Liver (tissue), 9 donors: ENCODE data around the gene LSM10. TPM values are rescaled to one million over a fixed set of nuclear protein-coding genes. Genes with fewer than 3 reads are reported as not detected.

Experiments
- DNase-seq: peaks from one replicate; pipeline ENCODE4 v3.0.0-alpha.2; 2017; ENCODE audit warnings: low spot score
- H3K27ac ChIP-seq, 2 donors: one replicate each; pipeline ENCODE4 v1.7.0; 2013; ENCODE audit warnings: inconsistent platforms in 2 of 2, low read length in 2 of 2, control low read depth in 1 of 2, low read depth in 1 of 2, mild to moderate bottlenecking in 1 of 2
- H3K27me3 ChIP-seq, 4 donors: one replicate each; pipeline versions ENCODE4 v1.6.1 to v1.7.0; 2013; ENCODE audit warnings: low read length in 3 of 4, inconsistent platforms in 1 of 4, mild to moderate bottlenecking in 1 of 4, moderate library complexity in 1 of 4; ENCODE audit not compliant: control insufficient read depth in 4 of 4, insufficient read depth in 4 of 4
- H3K36me3 ChIP-seq, 4 donors: one replicate each; pipeline versions ENCODE4 v1.6.1 to v1.7.0; 2013; ENCODE audit warnings: low read length in 3 of 4, mild to moderate bottlenecking in 3 of 4, low read depth in 1 of 4, moderate library complexity in 1 of 4; ENCODE audit not compliant: control insufficient read depth in 4 of 4, insufficient read depth in 3 of 4
- H3K4me1 ChIP-seq, 4 donors: one replicate each; pipeline versions ENCODE4 v1.6.1 to v1.7.0; 2013; ENCODE audit warnings: low read length in 3 of 4, mild to moderate bottlenecking in 3 of 4, moderate library complexity in 1 of 4; ENCODE audit not compliant: control insufficient read depth in 4 of 4, insufficient read depth in 4 of 4
- H3K4me3 ChIP-seq, 3 donors: one replicate each; pipeline versions ENCODE4 v1.6.1 to v1.7.0; 2013; ENCODE audit warnings: low read length in 3 of 3, control low read depth in 1 of 3, low read depth in 1 of 3, mild to moderate bottlenecking in 1 of 3
- H3K9ac ChIP-seq, 2 donors: one replicate each; pipeline ENCODE4 v1.7.0; 2013; ENCODE audit warnings: low read length in 2 of 2, mild to moderate bottlenecking in 2 of 2, moderate library complexity in 2 of 2, control low read depth in 1 of 2, low read depth in 1 of 2
- H3K9me3 ChIP-seq, 4 donors: one replicate each; pipeline versions ENCODE4 v1.6.1 to v1.7.0; 2013; ENCODE audit warnings: low read length in 3 of 4; ENCODE audit not compliant: control insufficient read depth in 4 of 4
- CTCF ChIP-seq: fragments of 150-350 bp; IDR thresholded peaks from 2 replicates; pipeline ENCODE4 v1.5.1; 2017; ENCODE audit warnings: improper control_type of control experiment, low read depth, low read length; ENCODE audit not compliant: missing input control
- EGR1 ChIP-seq, 2 donors: IDR thresholded peaks; 2 replicates each; pipeline ENCODE4 v1.6.1; 2016 to 2018; ENCODE audit warnings: antibody characterized with exemption in 2 of 2, low read depth in 2 of 2
- FOXA1 ChIP-seq: IDR thresholded peaks from 2 replicates; pipeline ENCODE4 v1.6.1; 2016; ENCODE audit warnings: antibody characterized with exemption
- FOXA2 ChIP-seq: IDR thresholded peaks from 2 replicates; pipeline ENCODE4 v1.6.1; 2016; ENCODE audit warnings: antibody characterized with exemption
- GABPA ChIP-seq, 2 donors: IDR thresholded peaks in 1 of 2; conservative IDR thresholded peaks in 1 of 2; 2 replicates each; pipeline ENCODE4 v1.6.1; 2016; ENCODE audit warnings: antibody characterized with exemption in 2 of 2, mild to moderate bottlenecking in 1 of 2, moderate library complexity in 1 of 2
- HNF4A ChIP-seq, 2 donors: conservative IDR thresholded peaks; 2 replicates each; pipeline ENCODE4 v1.6.1; 2016; ENCODE audit warnings: antibody characterized with exemption in 2 of 2, mild to moderate bottlenecking in 2 of 2
- HNF4G ChIP-seq: IDR thresholded peaks from 2 replicates; pipeline ENCODE4 v1.6.1; 2016; ENCODE audit warnings: antibody characterized with exemption
- JUND ChIP-seq, 2 donors: IDR thresholded peaks; 2 replicates each; pipeline ENCODE4 v1.6.1; 2016; ENCODE audit warnings: antibody characterized with exemption in 2 of 2
- MAX ChIP-seq: IDR thresholded peaks from 2 replicates; pipeline ENCODE4 v1.6.1; 2016; ENCODE audit warnings: antibody characterized with exemption
- NR2F2 ChIP-seq: IDR thresholded peaks from 2 replicates; pipeline ENCODE4 v1.6.1; 2016; ENCODE audit warnings: antibody characterized with exemption
- RAD21 ChIP-seq, 2 donors: IDR thresholded peaks; 2 replicates each; pipeline ENCODE4 v1.6.1; 2016; ENCODE audit warnings: antibody characterized with exemption in 2 of 2, mild to moderate bottlenecking in 2 of 2
- REST ChIP-seq: IDR thresholded peaks from 2 replicates; pipeline ENCODE4 v1.6.1; 2016; ENCODE audit warnings: antibody characterized with exemption, mild to moderate bottlenecking
- RXRA ChIP-seq, 2 donors: IDR thresholded peaks; 2 replicates each; pipeline ENCODE4 v1.6.1; 2017 to 2018; ENCODE audit warnings: antibody characterized with exemption in 2 of 2, mild to moderate bottlenecking in 1 of 2
- SP1 ChIP-seq: IDR thresholded peaks from 2 replicates; pipeline ENCODE4 v1.6.1; 2018; ENCODE audit warnings: antibody characterized with exemption, mild to moderate bottlenecking
- TAF1 ChIP-seq: conservative IDR thresholded peaks from 2 replicates; pipeline ENCODE4 v1.6.1; 2016; ENCODE audit warnings: antibody characterized with exemption, mild to moderate bottlenecking
- YY1 ChIP-seq: IDR thresholded peaks from 2 replicates; pipeline ENCODE4 v1.6.1; 2016; ENCODE audit warnings: antibody characterized with exemption, mild to moderate bottlenecking
- ZBTB33 ChIP-seq: IDR thresholded peaks from 2 replicates; pipeline ENCODE4 v1.6.1; 2016; ENCODE audit warnings: antibody characterized with exemption
- WGBS: extraction: QIAGEN DNeasy Blood & Tissue Kit; methylation state at CpG from one replicate; pipeline ENCODE4 v1.1.7; 2013; 5-methylcytosine and 5-hydroxymethylcytosine counted together
- polyA plus RNA-seq, 2 donors: library from polyadenylated mRNA; stranded (reverse) in 1 of 2; unstranded in 1 of 2; fragments of 200-250 nt in 1 of 2; fragments of >200 nt in 1 of 2; fragmentation: Nextera tagmentation in 1 of 2; extraction: Ambion mirVana in 1 of 2; gene quantifications; one replicate each; pipeline versions ENCODE4 v1.2.1 to v1.2.3, GENCODE V29; 2013 to 2015
- total RNA-seq, 2 donors: library from RNA; depleted of rRNA; stranded (reverse); fragments of >200 nt; gene quantifications; one replicate each; pipeline ENCODE4 v1.2.3, GENCODE V29; 2014
- donor health status: healthy.
- donor health status: healthy.
- donor health status: healthy.
- donor health status: healthy.
- donor health status: healthy.

LSM10 gene
- total and polyA plus RNA-seq, 4 donors, result 6.2 to 45.2 (median 24.1) TPM

- TF ChIP-seq FOXA1 (no peak), MAX (no peak), ZBTB33 (no peak), RXRA (IDR thresholded peaks at IDR 0.05) (no peak), HNF4G (no peak)
- Histone ChIP-seq H3K27ac (no peak overlapping the region), H3K4me1 (peaks cover 0 to 4% (median 2%) of the 10 kb centered on the region in 4 donors), H3K36me3 (peaks cover 0 to 2% (median under 1%) of the 10 kb centered on the region in 4 donors), H3K27me3 (no peaks in the 10 kb centered on the region), H3K9ac (no peak overlapping the region), H3K4me3 (no peak overlapping the region), H3K9me3 (no peaks in the 10 kb centered on the region)
- 87% methylated on average over 3 of the region's 3 CpGs for WGBS
- DNase-seq, result no peak
These were observed 21.4 kb upstream of the LSM10 start for GRCh38 chr1:36419140-36419539.

GRCh38 chr1:36417931-36418330 is 20.2 kb upstream of the LSM10 start:
- Histone ChIP-seq H3K36me3 (peaks cover 0 to 2% (median under 1%) of the 10 kb centered on the region in 4 donors), H3K4me1 (peaks cover 0 to 4% (median 2%) of the 10 kb centered on the region in 4 donors), H3K27ac (no peak overlapping the region), H3K9ac (no peak overlapping the region), H3K27me3 (no peaks in the 10 kb centered on the region), H3K4me3 (no peak overlapping the region), H3K9me3 (no peaks in the 10 kb centered on the region)
- no peak for DNase-seq
- TF ChIP-seq REST (no peak), CTCF (no peak), NR2F2 (no peak), YY1 (no peak), RXRA (IDR thresholded peaks at IDR 0.05) (no peak), FOXA2 (no peak), ZBTB33 (no peak), SP1 (no peak), HNF4G (no peak), JUND (IDR thresholded peaks at IDR 0.05) (no peak), EGR1 (IDR thresholded peaks at IDR 0.05; ENCODE audit: low read depth in 2 of 2) (no peak), RAD21 (IDR thresholded peaks at IDR 0.05) (no peak), GABPA (IDR thresholded peaks at IDR 0.05 in 1 of 2, conservative IDR thresholded peaks at IDR 0.05 in 1 of 2) (no peak), TAF1 (no peak), HNF4A (conservative IDR thresholded peaks at IDR 0.05) (no peak)
- WGBS, result 93% methylated on average over 9 of the region's 9 CpGs
